Measurements from ENCODE around the gene SLC25A1. TPM values are rescaled to one million over a fixed set of nuclear protein-coding genes. Genes with fewer than 3 reads are reported as not detected.
A peak's percentile ranks its signal among the peaks of the same experiment; 100 is the strongest.

The SLC25A1 gene
- total RNA-seq, 1 experiment from 2014 or later, result 201 TPM

GRCh38 chr22:19218541-19219233 lies 40.2 kb upstream of the SLC25A1 start:
- TF ChIP-seq ATF6 (CRISPR knock-in tag; IDR thresholded peaks at IDR 0.05) (no peak), MLX (CRISPR knock-in tag; IDR thresholded peaks at IDR 0.05) (no peak), E2F5 (CRISPR knock-in tag; IDR thresholded peaks at IDR 0.05) (no peak), CREB1 (CRISPR knock-in tag; IDR thresholded peaks at IDR 0.05) (no peak), HMGXB4 (CRISPR knock-in tag; IDR thresholded peaks at IDR 0.05) (no peak), GRHL2 (CRISPR knock-in tag; IDR thresholded peaks at IDR 0.05; ENCODE audit: insufficient replicate concordance, severe bottlenecking) (no peak)
- Mint-ChIP-seq H3K4me3 (no peak overlapping the region), H3K36me3 (peaks cover 31% of the 10 kb centered on the region), H3K9me3 (peaks cover 17% of the 10 kb centered on the region), H3K4me1 (peaks cover 28% of the 10 kb centered on the region), H3K27ac (no peak overlapping the region; the same call in 1 of the 2 replicates), H3K27me3 (ENCODE audit: low read depth) (no peaks in the 10 kb centered on the region)
- no peak for DNase-seq (ENCODE audit: low spot score)
- ATAC-seq, result no peak
- ChIA-PET POLR2A (no interaction called here), CTCF (interaction anchor here (1.4 to 2.7 kb wide), 3 partner anchors 40 to 81 kb away, joined by 3 to 11 read pairs (median 6); partner anchors contain the start of genes CLTCL1 and SLC25A1)

GRCh38 chr22:19216579-19216978 lies 38.0 kb upstream of the SLC25A1 start:
- no peak overlapping the region for H3K4me3 Mint-ChIP-seq
- H3K27ac Mint-ChIP-seq, result 0 out of 2 replicates have a peak overlapping the region, but pooled peaks have one; percentile 27
- ChIA-PET CTCF (interaction anchor here (2.7 kb wide), 1 partner anchor 38 kb away, joined by 11 read pairs; the partner anchor contains the start of gene SLC25A1), POLR2A (interaction anchor here (0.5 kb wide), 1 partner anchor 25 kb away, joined by 3 read pairs; no protein-coding TSS in a partner anchor)
- no peak for TF ChIP-seq ZNF396 (CRISPR knock-in tag; IDR thresholded peaks at IDR 0.05; ENCODE audit: borderline replicate concordance)
- DNase-seq (ENCODE audit: low spot score) (no peak), ATAC-seq (no peak)
- H3K4me1 Mint-ChIP-seq, result peaks cover 43% of the 10 kb centered on the region
- H3K36me3 Mint-ChIP-seq, result peaks cover 10% of the 10 kb centered on the region
- no peaks in the 10 kb centered on the region for H3K27me3 Mint-ChIP-seq (ENCODE audit: low read depth)
- no peaks in the 10 kb centered on the region for H3K9me3 Mint-ChIP-seq

GRCh38 chr22:19215360-19215759 lies 36.8 kb upstream of the SLC25A1 start:
- no peak for TF ChIP-seq FOXP4 (CRISPR knock-in tag; IDR thresholded peaks at IDR 0.05)
- no peak for TF ChIP-seq RORB (CRISPR knock-in tag; IDR thresholded peaks at IDR 0.05)
- TF ChIP-seq ATF3 (CRISPR knock-in tag; conservative IDR thresholded peaks at IDR 0.05), result no peak
- no peak for TF ChIP-seq TCF7 (CRISPR knock-in tag; IDR thresholded peaks at IDR 0.05; ENCODE audit: low read depth)
- ATAC-seq (no peak), DNase-seq (ENCODE audit: low spot score) (no peak)
- ChIA-PET CTCF (interaction anchor here (0.8 to 2.3 kb wide), 2 partner anchors 36 to 515 kb away, joined by 3 to 14 read pairs; partner anchors contain the start of gene SLC25A1), POLR2A (no interaction called here)
- Mint-ChIP-seq H3K4me1 (peaks cover 43% of the 10 kb centered on the region), H3K9me3 (no peaks in the 10 kb centered on the region), H3K27ac (peak overlapping the region; percentile 92; the same call in 1 of the 2 replicates), H3K27me3 (ENCODE audit: low read depth) (no peaks in the 10 kb centered on the region), H3K36me3 (peaks cover under 1% of the 10 kb centered on the region; the same call in 1 of the 2 replicates), H3K4me3 (no peak overlapping the region)
